ENCODE results near the gene SDK2. TPM values are rescaled to one million over a fixed set of nuclear protein-coding genes. Genes with fewer than 3 reads are reported as not detected.

Gene SDK2
- total RNA-seq, 1 experiment from 2014 or later: 0.67 TPM

DNA sequence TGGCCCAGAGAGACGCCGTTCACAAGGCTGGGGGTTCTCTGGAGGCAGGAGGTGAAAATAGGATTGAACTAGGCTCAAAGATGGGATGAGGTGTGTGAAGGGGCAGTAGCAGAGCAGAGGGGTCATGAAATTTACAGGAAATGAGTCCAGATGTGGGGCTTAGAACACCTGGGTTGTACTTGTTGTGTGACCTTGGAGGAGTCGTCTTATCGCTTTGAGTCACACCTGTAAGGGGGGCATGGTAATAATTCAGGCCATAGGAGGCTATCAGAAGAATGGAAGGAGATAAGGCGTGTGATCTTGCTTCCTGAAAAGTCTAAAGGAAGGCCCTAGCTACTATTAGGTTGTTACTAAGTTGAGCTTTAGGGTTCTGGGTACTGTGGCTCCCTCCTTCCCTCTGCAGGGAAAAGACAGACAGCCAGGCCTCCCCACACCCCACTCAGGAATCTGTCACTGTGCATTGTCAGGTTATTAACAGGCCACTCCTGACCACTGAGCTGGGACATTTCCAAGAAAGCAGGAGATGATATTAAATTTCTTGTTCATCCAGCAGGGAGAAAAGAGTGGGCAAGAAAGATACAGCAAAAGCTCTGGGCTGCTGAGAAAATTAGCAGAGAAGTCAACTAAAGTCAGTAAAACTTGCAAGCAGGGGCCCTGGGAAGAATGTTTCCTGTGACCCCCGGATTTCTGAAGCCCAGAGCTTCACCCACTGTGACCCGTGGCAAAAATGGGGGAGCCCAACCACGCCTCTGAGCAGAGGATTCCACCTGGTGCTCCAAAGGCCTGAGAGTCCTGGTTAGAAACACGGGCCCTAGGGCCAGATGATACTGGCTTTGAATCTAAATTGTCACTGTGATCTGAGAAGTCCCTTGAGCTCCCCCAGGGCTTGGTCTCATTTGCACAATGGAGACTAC is 326.5 kb downstream of the SDK2 start:
- no peaks in the 10 kb centered on the region for H3K4me1 ChIP-seq (ENCODE audit: insufficient read depth, low read length, poor library complexity, severe bottlenecking)
- H3K27me3 ChIP-seq (replicated peaks; ENCODE audit: insufficient read depth, low read depth, low read length, poor library complexity): no peaks in the 10 kb centered on the region
- no peak overlapping the region for H3K27ac ChIP-seq (ENCODE audit: low read depth, low read length, poor library complexity, severe bottlenecking)
- no peak for TF ChIP-seq EZH2 (IDR thresholded peaks at IDR 0.05; ENCODE audit: borderline replicate concordance, low read depth, low read length, poor library complexity, severe bottlenecking)
- TF ChIP-seq, protein P1, sequence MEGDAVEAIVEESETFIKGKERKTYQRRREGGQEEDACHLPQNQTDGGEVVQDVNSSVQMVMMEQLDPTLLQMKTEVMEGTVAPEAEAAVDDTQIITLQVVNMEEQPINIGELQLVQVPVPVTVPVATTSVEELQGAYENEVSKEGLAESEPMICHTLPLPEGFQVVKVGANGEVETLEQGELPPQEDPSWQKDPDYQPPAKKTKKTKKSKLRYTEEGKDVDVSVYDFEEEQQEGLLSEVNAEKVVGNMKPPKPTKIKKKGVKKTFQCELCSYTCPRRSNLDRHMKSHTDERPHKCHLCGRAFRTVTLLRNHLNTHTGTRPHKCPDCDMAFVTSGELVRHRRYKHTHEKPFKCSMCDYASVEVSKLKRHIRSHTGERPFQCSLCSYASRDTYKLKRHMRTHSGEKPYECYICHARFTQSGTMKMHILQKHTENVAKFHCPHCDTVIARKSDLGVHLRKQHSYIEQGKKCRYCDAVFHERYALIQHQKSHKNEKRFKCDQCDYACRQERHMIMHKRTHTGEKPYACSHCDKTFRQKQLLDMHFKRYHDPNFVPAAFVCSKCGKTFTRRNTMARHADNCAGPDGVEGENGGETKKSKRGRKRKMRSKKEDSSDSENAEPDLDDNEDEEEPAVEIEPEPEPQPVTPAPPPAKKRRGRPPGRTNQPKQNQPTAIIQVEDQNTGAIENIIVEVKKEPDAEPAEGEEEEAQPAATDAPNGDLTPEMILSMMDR (conservative IDR thresholded peaks at IDR 0.05; ENCODE audit: low read depth, low read length): no peak
- no TSS peak for BruUV-seq (replicated peaks)
- intact Hi-C loops (cut with micrococcal nuclease; ENCODE audit: unreplicated experiment): no loop called here
- H3K9me3 ChIP-seq (ENCODE audit: low read depth, low read length, poor library complexity, severe bottlenecking): no peaks in the 10 kb centered on the region
- DNase-seq (ENCODE audit: low spot score): no peak
- ChIA-PET CTCF (interaction anchor here (0.6 to 1.4 kb wide), 2 partner anchors 22 to 52 kb away, joined by 3 to 19 read pairs; no protein-coding TSS in a partner anchor), POLR2A (ENCODE audit: low non-redundant PET) (no interaction called here)
- H3K36me3 ChIP-seq (ENCODE audit: insufficient read depth, low read length, poor library complexity, severe bottlenecking): no peaks in the 10 kb centered on the region
- no peak overlapping the region for H3K4me3 ChIP-seq (ENCODE audit: low read depth, low read length, poor library complexity, severe bottlenecking)

DNA sequence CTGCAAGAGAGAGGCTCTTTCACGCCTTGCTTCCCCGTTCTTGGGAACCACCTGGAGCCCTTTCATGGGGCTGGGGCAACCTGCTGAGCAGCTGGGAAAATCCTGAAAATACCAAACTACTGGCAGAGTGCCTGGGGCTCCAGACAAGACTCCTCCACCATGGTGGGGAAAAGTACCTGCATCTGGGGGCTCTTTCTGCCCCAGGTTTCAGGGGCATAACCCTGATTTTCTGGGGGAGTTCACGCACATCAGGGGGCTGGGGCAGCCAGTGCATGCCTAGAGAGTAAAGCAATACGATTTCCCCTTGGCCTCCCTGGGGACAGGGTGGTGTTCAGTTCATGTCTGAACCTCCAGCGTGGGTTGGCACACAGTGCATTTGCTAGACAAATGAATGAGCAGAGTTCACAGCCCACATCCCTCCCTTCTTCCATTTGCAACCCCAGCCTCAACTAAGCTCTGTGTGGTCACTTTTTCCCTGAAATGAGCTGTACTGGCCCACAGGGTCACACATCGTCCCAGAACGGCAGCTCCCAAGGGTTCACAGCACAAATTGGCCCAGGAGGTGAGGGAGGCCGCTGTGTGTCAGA is 327.2 kb downstream of the SDK2 start:
- CTCF ChIA-PET: interaction anchor here (0.6 kb wide), 1 partner anchor 74 kb away, joined by 5 read pairs; no protein-coding TSS in a partner anchor
- intact Hi-C loops (cut with micrococcal nuclease; ENCODE audit: unreplicated experiment): no loop called here

DNA sequence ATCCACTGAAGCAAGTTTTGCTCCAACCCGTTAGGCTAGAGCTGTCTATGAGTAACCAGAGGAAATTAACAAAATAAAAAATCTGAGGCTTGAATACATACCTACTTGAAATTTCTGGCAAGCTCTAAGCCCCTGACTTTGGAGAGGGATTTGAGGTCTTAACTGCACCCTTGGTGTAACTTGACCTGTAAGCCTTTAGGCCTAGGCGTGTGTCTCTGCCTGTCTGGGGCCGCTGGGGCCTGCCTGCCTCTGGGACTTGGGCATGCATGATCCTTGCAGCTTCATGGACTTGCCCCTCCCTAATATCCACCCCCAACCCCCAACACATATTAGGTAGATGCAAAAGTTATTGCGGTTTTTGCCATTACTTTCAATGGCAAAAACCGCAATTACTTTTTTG is 328.8 kb downstream of the SDK2 start:
- no peaks in the 10 kb centered on the region for H3K36me3 ChIP-seq (ENCODE audit: insufficient read depth, low read length, poor library complexity, severe bottlenecking)
- intact Hi-C loops (cut with micrococcal nuclease; ENCODE audit: unreplicated experiment): no loop called here
- H3K4me3 ChIP-seq (ENCODE audit: low read depth, low read length, poor library complexity, severe bottlenecking): no peak overlapping the region
- DNase-seq (ENCODE audit: low spot score): no peak
- no peak for TF ChIP-seq EZH2 (IDR thresholded peaks at IDR 0.05; ENCODE audit: borderline replicate concordance, low read depth, low read length, poor library complexity, severe bottlenecking)
- TF ChIP-seq, protein P1 (conservative IDR thresholded peaks at IDR 0.05; ENCODE audit: low read depth, low read length): no peak
- no TSS peak for BruUV-seq (replicated peaks)
- no peak overlapping the region for H3K27ac ChIP-seq (ENCODE audit: low read depth, low read length, poor library complexity, severe bottlenecking)
- no peaks in the 10 kb centered on the region for H3K27me3 ChIP-seq (replicated peaks; ENCODE audit: insufficient read depth, low read depth, low read length, poor library complexity)
- POLR2A ChIA-PET (ENCODE audit: low non-redundant PET): interaction anchor here (0.5 kb wide), 1 partner anchor 12 kb away, joined by 10 read pairs; no protein-coding TSS in a partner anchor
- peaks cover 4% of the 10 kb centered on the region for H3K4me1 ChIP-seq (ENCODE audit: insufficient read depth, low read length, poor library complexity, severe bottlenecking)
- H3K9me3 ChIP-seq (ENCODE audit: low read depth, low read length, poor library complexity, severe bottlenecking): no peaks in the 10 kb centered on the region
- CTCF ChIA-PET: no interaction called here

More for the DNA sequence above, 327.2 kb downstream of the SDK2 start:
- Histone ChIP-seq H3K4me3 (ENCODE audit: low read depth, low read length, poor library complexity, severe bottlenecking) (no peak overlapping the region), H3K36me3 (ENCODE audit: insufficient read depth, low read length, poor library complexity, severe bottlenecking) (no peaks in the 10 kb centered on the region), H3K27ac (ENCODE audit: low read depth, low read length, poor library complexity, severe bottlenecking) (no peak overlapping the region), H3K27me3 (replicated peaks; ENCODE audit: insufficient read depth, low read depth, low read length, poor library complexity) (no peaks in the 10 kb centered on the region), H3K9me3 (ENCODE audit: low read depth, low read length, poor library complexity, severe bottlenecking) (no peaks in the 10 kb centered on the region), H3K4me1 (ENCODE audit: insufficient read depth, low read length, poor library complexity, severe bottlenecking) (peaks cover 4% of the 10 kb centered on the region)
- TF ChIP-seq, protein P1 (conservative IDR thresholded peaks at IDR 0.05; ENCODE audit: low read depth, low read length): no peak
- no peak for TF ChIP-seq EZH2 (IDR thresholded peaks at IDR 0.05; ENCODE audit: borderline replicate concordance, low read depth, low read length, poor library complexity, severe bottlenecking)
- no peak for DNase-seq (ENCODE audit: low spot score)
- POLR2A ChIA-PET (ENCODE audit: low non-redundant PET): interaction anchor here (0.5 kb wide), 1 partner anchor 16 kb away, joined by 3 read pairs; no protein-coding TSS in a partner anchor
- BruUV-seq (replicated peaks): no TSS peak
